Neural cell (in vitro differentiated cells): ENCODE data around the gene SPATA32.
"Not testable (repeated sequence)": the region's sequence is repeated elsewhere in the genome, so short reads cannot be mapped to it uniquely, and the experiment has no call there.

Source experiments
- EP300 ChIP-seq: fragments of 450-650 bp; conservative IDR thresholded peaks from 2 replicates; pipeline ENCODE4 v1.6.1; 2014; ENCODE audit warnings: antibody characterized with exemption, mild to moderate bottlenecking, moderate library complexity; ENCODE audit not compliant: poor library complexity, severe bottlenecking
- EZH2 ChIP-seq: fragments of 200-600, 300-800 bp; shearing (Covaris generic), sonication (generic); IDR thresholded peaks from 2 replicates; pipeline ENCODE4 v1.6.1; 2014; ENCODE audit warnings: antibody characterized with exemption, low read length, borderline replicate concordance, mild to moderate bottlenecking; ENCODE audit not compliant: insufficient read depth, poor library complexity, severe bottlenecking
- POLR2AphosphoS5 ChIP-seq: IDR thresholded peaks from 2 replicates; pipeline ENCODE4 v1.6.1; 2012

GRCh38 chr17:45302220-45302619 lies 40.3 kb upstream of the SPATA32 start:
- TF ChIP-seq EZH2, POLR2AphosphoS5, EP300: not testable (repeated sequence)
